Kidney tubule cell (primary cell): ENCODE data around the gene HOPX.
"Not testable (repeated sequence)": the region's sequence is repeated elsewhere in the genome, so short reads cannot be mapped to it uniquely, and the experiment has no call there.

Experiments
- DNase-seq: peaks from one replicate; pipeline ENCODE4 v3.0.0-alpha.2; 2018; ENCODE audit warnings: low spot score

The HOPX gene

GRCh38 chr4:56654238-56654632, 26.9 kb downstream of the HOPX start:
- no peak for DNase-seq

DNA sequence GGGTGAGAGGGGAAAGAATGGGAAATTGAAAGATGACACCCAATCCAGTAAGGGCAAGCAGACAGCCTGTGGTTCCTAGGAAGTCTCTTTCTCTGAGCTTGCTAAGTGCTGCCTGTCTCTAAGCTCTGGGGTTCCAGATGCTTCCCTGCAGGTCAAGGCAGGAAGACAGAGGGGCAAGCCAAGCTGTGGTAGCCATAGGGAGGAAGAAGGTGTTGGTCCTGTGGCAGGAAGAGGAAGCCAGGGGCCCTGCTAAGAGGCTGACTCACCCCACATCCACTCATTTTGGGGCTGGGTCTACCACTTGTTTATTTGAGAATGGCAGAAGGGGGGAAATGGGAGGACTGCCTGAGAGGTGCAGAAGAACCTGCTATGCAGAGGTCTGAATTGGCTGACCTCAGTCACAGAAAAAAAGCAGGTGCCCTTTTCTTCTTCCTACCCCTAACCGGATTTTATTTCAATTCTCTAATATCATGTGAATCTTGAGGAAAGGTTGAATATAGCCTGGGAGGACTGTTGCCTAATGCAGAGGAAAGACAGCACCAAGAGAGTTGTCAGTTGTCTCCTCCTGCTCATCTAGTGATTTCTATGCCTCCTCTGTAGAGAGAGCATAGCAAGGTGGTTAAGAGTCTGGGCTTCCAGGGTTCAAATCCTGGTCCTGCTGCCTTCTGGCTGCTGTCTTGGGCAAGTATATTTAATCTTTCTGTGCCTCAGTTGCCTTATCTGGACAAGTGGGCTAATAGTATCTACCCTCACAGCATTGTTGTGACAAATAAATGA, 27.4 kb downstream of the HOPX start:
- DNase-seq, result no peak

DNA sequence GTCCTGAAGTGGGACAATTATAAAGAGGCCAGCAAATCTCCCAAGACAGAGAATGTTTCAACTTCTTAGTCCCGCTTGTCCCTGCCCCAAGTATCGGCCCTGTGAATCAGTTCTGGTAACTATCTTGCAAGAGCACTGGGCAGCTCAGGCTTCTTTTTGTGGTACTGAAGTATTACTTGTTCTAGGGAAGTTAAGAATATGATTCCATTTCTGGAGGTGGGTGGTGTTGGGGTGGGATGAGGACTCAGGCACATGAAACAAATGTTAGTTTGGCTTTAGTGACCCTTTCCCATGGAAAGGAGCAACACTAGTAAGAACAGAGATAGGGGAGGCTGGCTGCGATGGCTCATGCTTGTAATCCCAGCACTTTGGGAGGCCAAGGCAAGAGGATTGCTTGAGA, 28.9 kb downstream of the HOPX start:
- DNase-seq, result no peak

- no peak for DNase-seq
Observed at GRCh38 chr4:56651056-56651350, 30.1 kb downstream of the HOPX start.

GRCh38 chr4:56650262-56651055, 30.6 kb downstream of the HOPX start:
- DNase-seq, result no peak

DNA sequence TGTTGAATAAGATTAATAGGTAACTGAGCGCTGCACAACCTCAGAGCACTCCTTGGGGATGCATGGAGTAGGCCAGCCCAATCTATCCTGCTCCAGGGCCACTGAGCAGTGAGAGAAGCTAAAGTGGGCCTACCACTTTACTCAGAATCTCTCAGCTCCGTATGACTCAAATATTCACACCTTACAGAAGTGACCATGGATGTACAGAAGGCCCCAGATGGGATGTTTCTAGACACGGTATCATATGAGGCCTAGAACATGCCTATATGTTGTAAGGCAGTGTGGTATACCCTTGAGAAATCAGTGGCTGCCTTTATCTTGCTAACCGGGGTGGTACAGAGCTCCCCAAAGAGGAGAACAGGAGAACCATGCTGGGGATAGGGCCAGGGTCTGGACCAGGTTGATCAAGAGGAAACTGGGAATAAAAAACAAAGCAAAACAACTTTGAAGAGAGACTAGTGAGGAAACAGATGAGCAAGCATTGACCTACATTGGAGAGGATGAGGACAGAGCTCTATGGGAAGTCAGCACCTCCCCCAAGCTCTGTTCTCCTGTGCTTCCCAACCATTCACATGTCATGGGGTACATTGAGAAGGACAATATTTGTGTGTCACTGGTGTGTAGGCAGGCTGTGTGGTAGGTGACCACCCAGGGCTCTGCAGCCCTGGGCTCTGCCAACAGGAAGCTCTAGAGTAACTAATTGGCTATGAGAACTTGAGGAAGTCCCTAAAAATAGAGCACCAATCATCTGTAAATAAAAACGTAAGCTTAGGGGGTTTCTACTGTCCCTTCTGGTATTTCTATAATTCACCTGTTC, 31.4 kb downstream of the HOPX start:
- no peak for DNase-seq

GRCh38 chr4:56648824-56649151, 32.3 kb downstream of the HOPX start:
- no peak for DNase-seq

GRCh38 chr4:56648021-56648823, 32.9 kb downstream of the HOPX start:
- DNase-seq, result no peak

DNA sequence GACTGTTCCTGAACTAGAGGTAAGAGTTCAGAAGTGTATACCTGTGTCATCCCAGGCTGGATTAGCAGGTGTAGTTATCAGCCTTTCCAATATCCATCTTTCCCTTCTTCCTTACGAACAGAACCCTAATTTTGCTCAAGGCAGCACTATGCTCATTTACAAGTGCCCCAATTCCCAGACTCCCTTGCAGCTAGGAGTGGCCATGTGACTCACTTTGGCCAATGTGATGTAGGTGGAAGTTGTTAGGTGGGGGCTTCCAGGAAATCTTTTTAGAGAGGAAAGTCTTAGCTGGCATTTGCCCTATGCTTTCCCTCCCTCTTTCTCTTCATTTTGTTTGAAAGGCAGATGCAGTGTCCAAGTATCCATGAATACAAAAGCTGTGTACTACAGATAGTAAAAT, 34.8 kb downstream of the HOPX start:
- no peak for DNase-seq

DNA sequence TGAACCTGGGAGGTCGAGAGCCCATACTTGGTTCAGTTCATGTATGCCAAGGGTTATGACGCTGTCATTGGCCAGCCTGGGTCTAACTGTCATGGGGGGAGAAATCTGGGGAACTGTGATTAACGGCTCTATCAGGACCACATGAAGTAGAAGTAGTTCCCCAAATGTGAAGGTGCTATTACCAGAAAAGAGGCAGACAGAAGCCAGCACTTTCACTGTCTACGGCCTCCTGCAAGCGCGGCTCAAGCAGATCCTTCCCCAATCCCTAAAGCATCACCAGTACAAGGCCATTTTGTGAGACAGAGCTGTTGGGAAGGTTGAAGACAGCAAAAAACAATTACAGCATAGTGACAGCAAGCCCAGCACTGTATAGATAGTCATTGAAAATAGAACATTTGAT, 37.5 kb downstream of the HOPX start:
- DNase-seq, result no peak

DNA sequence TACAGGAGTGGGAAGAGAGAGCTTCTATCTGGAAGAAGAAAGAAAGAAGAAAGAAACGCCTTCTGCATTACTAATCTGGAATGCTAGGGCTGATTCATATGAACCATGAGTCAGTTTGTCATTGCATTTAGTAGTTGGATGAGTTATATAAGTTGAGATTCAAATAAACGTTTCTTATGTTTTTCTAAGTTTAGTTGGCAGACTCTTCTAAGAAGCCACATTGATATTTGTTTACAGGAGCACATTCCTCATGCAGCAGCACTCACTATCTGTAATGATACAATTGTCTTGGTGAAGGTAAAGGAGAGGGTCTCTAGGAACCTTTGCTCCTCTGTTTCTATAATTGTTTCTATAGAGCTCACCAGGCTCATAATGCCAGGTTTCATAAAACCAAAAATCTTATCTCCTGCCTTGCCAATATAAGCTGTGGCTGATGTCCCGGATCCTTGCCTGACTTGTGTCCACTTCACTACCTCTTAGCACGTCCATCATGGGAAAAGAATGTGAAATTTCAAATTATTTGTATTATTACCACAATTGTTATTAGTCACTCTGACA, 39.5 kb downstream of the HOPX start:
- peak; percentile 92 for DNase-seq

- no peak for DNase-seq
Observed at GRCh38 chr4:56640621-56641493, 40.2 kb downstream of the HOPX start.

- no peak for DNase-seq
Observed at GRCh38 chr4:56637791-56638190, 43.3 kb downstream of the HOPX start.

DNA sequence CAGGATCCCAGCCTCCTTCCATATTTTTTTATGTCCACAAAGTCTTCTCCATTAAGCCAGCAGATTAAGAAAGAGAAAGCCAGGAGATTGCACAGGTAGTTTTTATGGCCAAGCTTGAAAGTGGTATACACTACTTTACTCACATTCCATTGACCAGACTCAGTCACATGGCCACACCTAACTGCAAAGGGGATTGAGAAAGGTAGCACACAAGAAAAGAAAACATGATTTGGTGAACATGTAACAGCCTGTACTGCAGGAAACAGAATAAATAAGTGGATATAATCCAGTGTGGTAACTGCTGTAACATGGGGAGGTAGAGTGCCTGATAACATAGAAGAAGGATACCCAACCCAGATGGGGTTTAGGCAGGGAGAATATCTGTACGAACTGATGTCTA, 43.9 kb downstream of the HOPX start:
- DNase-seq, result no peak

DNA sequence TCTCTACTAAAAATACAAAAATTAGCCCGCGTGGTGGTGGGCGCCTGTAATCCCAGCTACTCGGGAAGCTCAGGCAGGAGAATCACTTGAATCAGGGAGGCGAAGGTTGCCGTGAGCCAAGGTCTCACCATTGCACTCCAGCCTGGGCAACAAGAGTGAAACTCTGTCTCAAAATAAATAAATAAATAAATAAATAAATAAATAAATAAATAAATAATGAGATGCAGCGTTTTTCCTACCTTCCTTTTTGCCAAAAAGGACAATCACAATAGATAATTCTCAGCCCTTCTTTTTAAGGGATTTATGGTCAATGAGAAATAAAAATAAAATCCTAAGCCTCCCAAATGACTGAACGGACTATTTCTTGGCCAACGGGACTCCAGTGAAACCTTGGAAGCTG, 46.1 kb downstream of the HOPX start:
- DNase-seq, result not testable (repeated sequence)

- no peak for DNase-seq
Observed at GRCh38 chr4:56633486-56633885, 47.6 kb downstream of the HOPX start.

GRCh38 chr4:56630876-56631666, 50.0 kb downstream of the HOPX start:
- no peak for DNase-seq

DNA sequence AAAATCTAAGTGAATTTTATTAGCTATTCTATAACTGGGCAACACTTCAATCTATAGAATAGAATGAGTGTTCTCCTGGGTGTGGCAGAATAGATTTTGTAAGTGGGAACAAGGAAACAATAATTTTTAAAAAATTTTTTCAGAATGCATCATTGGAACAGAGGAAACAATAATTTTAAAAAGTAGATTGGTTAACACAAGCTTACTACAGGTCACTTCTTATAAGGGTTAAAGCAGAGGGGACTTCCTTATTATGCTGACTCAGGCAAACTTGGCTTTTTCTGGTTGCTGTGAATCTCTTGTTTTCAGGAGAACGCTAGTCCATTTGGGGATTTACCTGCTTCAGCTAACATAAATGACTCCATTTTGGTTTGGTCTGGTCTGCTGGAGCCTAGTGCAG, 52.5 kb downstream of the HOPX start:
- DNase-seq, result no peak

DNA sequence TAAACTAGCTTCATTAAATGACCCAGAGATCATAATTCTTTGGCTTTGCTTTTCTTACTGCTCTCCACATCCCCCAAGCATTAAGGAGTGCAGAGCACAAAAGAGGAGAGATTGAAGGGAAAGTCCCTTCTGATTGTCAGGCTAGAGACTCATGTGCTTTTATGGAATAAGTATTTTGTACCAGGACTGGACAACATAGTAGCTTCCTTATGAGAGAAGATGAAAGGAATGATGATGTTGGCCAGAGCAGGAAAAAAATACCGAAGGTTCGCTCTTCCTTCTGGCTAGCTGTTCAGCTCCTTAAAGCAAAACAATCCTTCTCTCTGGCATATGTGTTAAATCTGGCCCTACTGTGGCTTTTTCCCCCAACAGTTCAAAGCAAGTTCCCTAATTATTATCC, 53.1 kb downstream of the HOPX start:
- no peak for DNase-seq

DNA sequence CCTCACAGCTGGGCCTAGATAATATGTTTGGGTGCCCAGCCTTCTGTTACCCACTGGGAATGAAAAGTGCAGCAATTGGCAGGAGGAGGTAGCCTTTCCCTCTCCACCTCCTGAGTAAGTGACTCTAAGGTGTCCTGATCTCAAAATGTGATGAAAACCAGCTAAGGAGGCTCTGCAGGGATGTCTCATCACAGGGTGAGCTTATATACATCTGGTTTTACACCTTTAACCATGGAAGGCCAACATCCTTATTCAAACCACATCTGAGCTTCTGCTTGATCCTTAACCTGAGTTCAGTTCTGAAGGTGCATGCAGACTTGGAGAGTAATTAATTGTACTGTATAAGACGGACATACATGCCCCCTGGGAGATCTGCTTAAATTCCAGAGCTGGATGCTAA, 53.7 kb downstream of the HOPX start:
- DNase-seq, result no peak
